ENCODE measurements around the gene ALDH1A3.

Gene ALDH1A3

DNA sequence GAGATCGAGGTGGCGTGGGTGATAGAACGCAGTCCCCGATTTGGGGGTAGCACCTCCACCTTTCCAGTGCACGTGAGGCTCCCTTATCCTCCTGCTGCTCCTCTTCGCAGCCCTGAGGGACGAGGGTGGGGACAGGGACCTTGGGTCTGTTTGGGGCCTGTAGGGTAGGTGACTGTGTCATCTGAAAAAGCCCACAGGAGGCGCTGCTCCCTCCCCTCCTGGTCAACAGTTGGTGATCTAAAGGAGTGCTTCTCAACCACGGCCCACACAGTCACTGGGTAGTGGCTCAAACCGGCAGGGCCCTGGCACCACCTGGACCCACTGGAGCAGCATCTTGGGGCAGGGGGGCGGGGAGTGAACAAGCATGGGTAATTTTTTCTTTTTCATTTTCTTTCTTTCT is 46.6 kb downstream of the ALDH1A3 start:
- DNase-seq (ENCODE audit: low read depth), result no peak

DNA sequence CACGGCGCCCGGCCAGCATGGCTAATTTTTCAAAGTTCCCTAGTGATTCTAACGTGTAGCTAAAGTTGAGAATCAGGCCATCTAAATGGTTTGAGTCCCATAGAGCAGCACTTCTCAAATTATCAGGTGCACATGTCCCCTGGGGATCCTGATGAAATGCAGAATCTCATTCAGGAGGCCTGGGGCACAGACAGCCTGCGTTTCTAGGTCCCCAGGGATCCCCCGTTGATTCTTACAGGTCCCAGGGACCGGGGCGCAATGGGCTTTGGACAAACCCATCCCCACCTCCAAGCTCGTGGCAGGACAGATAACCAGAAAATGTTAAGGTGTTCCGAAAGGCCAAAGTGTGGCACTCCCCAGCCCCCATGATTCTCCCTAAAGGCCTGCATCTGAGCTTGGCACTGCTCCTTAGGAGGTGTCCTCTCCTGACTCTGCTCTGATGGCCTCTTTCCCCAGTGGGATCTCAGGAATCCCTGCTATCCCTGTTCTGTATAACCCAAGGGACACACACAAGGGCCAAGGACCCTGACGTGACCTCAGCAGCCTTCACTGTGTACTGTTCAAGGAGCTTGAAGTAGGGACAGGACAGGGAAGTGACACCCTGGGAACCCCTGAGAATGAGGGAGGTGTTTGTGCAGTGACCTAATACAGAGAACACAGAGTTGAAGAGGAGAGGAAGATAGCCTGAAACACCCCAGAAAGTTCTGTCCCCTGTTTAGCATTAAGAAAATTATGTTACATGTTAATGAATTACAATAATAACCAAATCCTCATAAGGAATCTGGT is 47.5 kb downstream of the ALDH1A3 start:
- DNase-seq (ENCODE audit: low read depth), result no peak

DNA sequence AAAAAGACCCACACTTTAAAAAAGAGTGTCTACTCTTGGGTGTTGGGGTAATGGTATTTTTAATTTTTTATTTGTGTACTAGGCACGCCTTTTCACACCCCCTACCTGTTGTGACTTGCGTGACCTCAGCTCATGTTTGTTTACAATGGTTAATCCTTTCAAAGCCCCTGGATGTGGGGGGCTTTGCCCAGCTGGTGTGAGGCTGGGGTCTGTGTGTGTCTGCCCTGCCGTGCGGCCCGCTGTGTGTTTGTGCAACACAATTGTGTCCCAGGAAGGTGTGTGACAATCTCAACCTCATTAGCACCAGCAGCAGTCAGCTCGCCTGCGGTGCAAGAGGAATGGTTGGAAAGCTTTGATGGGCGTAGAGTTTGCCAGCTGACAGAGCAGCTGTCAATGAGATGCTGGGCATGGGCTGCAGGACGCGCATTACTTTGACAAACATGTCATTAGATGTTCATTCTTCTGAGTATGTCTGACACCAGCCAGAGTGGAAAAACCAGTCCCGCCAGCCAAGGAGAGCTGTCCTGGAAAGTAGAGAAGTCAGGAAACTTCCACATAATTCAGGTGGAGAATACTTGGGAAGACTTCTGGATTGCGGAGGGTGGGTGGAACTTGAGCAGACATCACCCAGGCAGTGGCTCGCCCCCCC is 49.1 kb downstream of the ALDH1A3 start:
- no peak for DNase-seq (ENCODE audit: low read depth)

DNA sequence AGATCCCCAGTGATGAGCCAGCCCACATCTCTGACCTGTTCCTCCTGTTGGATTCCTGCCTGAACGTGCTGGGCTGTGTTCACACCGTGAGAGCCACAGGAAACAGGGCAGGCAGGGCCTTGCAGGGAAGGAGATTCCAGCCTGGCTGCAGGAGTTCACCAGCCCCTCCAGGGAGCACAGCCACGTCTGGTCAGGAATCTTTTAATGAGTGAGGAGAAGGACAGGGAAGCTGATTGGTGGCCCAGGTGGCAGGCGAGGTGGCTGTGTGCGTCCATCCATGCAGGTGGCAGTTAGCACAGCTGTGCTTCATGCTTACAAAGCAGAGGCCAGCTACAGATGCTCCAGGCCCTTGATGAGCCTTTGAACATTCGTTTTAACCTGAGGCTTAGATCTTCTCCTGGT is 50.0 kb downstream of the ALDH1A3 start:
- DNase-seq (ENCODE audit: low read depth), result no peak

DNA sequence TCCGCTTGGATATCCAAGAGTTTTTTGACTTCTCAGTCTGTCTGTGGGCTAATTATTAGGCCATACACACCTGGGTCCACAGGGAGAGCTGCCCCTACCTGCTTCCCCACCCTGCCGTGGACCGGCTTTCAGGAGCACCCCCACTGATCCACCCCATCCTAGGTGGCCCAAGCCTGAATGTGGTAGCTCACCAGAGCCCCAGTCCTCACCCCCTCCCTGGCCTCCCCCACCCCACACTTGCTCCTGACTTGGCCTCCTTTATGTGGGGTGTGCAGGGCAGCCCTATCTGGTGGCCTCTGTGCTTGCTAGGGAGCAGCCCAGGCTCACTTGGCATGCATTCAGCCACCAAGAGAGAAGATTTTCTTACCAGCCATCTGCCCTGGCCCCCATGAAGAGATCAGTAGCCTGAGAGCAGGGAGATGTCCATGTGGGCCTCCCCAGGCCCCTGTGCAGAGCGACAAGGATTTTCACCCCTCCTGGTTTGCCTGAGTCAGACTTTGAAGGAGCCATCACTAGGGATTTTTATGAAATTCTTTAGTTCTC is 50.7 kb downstream of the ALDH1A3 start:
- DNase-seq (ENCODE audit: low read depth), result no peak

DNA sequence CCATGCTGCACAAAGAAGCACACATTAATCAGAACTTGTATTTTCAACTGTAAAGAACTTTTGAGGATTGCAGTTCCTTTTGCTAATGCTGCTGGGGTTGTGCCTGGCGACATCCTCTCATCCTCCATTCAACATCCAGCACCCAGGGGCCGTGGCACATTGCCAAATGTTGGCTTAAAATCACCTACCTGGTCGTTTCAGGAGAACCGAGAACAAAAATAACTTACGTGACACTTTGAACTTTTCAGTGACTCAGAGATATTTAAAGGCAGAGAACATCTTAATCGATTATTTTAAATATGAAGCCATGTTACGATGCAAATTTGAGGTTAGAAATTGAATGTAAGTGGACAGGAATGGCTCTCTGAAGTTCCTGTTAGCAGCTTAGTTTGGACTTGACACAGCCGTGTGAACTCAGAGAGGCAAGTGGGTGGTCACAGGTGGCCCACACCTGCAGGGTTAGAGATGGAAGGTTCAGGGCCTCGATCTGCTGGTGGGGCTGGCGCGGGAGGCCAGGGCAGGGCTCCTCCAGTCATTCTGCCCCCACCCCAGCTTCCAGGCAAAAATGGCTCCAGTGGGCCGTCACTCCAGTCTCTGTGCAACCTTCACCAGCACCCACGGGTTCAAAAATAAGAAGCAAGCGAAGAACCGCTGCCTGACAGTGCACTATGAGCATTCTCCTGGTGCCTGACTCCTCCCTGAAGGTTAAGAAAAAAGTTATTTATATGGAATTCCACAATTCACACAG is 51.7 kb downstream of the ALDH1A3 start:
- no peak for DNase-seq (ENCODE audit: low read depth)

DNA sequence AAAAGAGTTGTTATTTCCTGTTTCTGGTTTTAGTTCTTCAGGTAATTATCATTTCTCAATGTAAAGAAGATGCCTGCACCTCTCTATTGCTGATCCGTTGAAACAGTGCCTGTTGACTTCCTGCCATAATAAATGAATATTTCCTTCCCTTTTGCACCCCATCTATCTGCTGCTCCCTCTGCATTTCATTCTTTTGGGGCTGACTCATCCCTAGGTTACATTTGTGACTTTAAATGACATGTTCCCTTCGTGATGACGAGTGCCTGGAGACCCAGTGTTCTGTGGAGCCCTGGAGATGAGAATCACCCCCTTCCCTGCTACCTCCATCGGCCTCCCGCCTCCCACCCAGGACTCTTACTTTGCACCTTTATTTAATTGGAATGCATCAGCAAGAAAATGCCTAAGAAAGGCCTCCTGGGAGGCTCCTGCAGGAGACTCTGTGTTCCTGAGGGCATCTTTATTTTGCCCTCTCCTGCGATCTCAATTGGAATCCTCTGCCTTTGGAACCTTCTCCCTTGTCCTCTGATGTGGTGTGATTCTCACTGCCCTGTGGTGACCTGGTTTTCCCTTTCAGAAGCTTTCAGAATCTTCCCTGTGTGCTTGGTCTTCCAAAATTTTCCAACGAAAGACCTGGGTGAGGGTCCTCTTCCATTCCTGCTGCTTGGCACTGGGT is 53.2 kb downstream of the ALDH1A3 start:
- no peak for DNase-seq (ENCODE audit: low read depth)

DNA sequence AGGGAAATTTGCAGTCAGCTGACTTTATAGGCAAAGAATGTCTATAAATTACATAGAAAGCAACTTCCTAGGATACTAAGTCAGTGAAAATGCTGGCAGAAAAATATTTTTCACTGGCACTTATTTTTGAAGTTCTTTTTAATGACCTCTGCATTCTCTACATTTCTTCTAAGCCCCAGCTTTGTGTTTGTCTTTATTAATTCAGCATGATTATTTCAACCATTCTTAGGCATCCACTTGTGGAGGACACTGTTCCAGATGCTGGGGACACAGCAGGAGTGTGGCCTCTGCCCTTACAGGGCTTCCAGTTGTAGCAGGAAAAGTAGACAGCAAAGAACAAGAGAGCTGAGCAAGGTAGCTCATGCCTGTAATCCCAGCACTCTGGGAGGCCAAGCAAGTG is 54.5 kb downstream of the ALDH1A3 start:
- DNase-seq (ENCODE audit: low read depth), result no peak

DNA sequence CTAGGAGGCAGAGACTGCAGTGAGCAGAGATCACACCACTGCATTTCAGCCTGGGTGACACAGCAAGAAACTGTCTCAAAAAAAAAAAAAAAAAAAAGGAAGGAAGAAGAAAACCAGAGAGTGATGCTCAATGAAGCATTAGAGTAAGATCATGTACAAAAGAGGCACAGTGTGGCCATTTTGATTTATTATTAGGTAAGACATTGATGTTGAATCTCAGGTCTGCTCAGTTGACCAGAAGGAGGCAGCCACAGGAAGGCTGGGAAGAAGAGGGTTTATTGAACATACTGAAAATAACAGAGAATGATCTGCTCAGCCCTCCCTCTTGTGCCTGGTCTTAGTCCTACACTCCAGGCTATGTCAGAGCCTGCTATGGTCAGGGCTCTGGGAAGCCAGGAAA is 55.1 kb downstream of the ALDH1A3 start:
- no peak for DNase-seq (ENCODE audit: low read depth)

DNA sequence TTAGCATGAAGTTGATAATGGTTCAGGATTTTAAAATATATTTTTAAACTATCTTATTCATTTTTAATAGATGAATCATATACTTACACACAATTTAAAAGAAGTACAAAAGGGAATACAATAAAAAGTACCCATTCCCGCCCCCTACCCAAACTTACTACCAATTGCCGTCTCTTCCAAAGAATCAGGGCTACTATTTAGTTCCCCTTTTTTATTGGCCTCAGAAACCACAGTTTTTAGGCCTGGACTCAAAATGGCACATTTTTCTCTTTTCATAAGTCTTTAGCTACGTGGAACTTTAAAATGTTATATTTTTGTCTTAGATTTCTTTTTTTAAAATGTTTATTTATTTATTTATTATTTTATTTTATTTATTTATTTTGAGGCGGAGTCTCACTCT is 57.5 kb downstream of the ALDH1A3 start:
- no peak for DNase-seq (ENCODE audit: low read depth)

DNA sequence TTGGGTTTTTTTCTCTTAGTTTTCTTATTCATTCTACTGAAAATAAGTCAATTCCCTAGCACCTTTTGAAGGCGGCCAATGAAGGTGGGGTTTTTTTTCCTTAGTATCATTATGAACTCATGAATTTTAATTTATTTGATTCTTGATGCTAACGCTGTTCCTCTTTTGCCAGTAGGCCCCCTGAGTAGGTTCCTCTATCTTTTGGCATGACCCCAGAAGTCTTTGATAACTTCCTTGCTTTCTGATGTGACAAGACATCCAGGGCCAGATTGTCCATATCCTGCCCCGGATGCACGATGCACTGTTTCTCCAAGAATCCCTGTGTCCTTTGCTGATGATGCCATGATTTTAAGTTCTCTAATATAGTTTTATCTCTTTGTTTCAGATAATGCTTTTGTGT is 60.2 kb downstream of the ALDH1A3 start:
- no peak for DNase-seq (ENCODE audit: low read depth)

DNA sequence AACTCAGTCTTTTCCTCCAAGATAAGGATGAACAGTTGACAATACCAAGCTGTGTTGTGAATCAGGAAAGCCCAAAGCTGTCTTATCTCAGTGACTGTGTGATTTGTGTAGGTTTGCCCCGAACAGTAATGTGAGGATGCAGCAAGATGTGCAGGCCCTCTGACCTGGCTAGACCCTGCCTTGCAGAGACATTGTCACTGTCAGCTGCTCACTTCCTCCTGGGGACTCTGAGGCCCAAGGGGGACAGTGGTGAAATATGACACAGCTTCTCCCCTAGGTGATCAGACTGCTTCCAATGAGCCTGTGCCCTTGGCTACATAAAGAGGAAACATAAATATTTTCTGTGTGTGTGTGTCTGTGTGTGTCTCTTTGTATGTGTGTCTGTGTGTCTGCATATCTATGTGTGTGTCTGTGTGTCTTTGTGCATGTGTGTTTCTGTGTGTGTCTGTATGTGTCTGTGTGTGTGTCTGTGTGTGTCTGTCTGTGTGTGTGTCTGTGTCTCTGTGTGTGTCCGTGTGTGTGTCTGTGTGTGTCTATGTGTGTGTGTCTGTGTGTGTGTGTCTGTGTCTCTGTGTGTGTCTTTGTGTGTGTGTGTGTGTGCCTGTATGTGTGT is 61.2 kb downstream of the ALDH1A3 start:
- no peak for DNase-seq (ENCODE audit: low read depth)

DNA sequence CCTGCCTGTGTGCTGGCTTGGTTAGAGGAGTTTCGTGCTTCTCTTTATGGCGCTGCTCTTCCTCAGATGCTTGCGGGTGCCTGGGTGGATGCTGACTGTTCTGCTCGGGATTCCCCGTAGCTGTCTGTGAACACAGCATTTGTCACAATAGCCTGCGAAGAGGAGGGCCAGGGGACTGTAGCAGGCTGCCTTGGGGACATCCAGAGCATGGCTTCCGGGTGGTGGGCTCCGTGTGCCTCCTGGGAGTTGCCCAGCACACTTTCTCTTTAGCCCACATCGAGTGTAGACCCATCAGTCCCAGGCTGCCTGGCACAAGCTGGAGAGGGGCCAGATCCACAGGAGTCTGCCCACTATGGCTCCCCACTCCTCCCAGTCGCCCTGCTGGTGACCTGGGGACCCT is 61.9 kb downstream of the ALDH1A3 start:
- DNase-seq (ENCODE audit: low read depth), result no peak

DNA sequence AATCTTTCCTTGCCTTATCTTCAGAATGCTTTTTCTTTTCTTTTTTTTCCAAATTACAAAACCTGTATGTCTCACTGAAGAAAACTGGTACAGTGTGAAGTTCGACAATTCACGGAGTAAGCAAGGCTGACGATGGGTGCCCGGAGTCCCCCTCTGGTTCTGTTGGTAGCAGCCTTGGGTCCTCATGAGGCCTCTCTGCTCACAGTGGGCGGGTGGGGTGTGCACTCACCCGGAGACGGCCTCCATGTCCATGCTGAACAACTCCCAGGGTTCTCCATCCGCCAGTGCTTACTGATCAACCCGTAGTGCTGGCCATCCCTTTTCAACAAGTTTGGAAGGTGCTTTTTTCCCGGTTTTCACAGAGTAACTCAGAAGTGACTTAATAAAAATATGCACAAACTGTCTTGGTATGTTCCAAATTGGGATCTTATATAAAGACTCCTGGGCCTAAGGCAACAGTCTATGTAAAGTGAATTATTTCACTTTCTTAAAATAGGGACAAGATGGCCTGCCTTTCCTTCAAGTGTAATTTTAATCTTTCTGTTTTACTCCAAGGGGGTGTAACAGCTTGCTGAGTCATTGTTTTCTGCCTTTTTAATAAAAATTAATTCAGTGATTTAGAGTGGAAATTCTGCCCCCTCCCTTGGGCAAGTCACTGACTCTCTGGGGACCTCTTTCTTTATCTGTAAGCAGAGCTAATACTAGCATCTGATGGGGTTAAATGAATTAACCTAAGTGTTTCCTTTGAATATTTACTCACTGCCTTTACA is 63.2 kb downstream of the ALDH1A3 start:
- DNase-seq (ENCODE audit: low read depth), result no peak

DNA sequence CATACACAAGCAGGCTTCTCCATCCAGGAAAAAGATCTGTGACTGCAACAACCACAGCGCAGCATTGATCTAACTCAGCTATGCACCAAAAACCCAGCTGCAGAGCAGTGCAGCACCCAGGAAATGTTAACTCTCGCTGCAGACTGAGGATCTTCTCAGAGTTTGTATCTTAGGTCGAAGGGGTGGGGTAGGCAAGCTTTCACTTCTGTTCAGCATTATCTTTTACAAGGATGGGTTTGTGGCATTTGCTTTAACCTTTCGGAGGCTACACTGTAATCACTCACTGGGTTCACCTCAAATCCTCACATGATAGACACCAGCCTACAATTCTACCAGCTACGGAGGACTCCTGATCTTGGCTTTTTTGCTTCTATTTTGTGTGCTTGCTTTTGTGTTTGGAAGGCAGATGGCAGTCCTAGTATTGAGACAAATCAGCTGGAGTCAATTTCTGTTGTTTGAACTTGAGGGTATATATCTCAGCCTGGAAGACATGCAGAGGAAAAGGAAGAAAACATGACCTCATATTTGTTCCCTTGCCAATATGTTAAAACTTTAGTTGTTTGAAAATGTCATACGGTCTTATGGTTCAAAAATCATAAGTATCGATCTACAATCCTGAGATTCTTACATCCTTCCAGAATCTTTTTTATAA is 64.7 kb downstream of the ALDH1A3 start:
- DNase-seq (ENCODE audit: low read depth), result no peak

DNA sequence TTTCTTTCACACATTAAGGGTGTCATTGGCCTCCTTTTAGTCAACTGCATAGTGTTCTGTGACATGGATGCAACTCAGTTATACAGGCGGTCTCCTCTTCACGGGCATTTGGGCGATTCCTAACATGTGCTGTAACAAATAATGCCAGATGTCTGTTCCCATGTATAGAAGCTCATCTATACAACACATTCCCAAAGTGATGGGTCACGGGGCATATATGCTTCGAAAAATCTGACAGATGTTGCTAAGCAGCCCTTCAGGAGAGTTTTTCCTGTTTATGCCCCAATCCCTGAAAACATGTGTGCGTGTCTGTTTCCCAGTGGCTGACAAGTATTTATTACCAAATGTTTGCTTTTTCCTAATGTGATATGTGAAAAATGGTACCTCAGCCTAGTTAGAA is 65.4 kb downstream of the ALDH1A3 start:
- no peak for DNase-seq (ENCODE audit: low read depth)

DNA sequence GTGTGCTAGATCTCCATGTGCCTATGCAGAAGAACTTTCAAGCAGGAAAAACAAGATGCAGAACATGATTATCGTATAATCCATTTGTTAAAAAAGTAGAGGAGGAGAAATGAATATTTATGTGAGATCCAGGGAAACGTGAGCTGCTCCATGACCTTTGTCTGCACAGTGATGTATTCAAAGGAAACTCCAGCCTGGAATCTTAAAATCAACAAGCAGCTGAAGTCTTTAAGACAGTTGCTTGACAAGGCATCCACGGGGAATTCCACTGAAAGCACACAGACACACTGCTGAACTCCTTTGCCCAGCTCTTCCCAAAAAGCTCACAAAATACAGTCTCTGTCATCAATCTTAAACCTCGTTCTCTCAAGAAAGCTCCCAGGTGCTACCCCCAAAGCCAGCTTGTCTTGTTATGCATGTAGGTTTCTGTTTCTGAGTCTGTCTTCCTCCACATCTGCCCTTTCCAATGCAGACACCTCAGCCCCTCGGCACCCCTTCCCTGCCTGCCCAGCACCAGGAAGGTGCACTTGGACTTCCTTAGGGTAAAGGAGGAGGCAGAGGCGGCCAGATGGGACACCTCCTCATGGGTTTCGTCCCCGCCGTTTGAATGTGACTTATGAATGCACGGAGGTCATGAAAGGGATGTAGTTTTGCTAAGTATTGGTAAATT is 68.3 kb downstream of the ALDH1A3 start:
- no peak for DNase-seq (ENCODE audit: low read depth)

DNA sequence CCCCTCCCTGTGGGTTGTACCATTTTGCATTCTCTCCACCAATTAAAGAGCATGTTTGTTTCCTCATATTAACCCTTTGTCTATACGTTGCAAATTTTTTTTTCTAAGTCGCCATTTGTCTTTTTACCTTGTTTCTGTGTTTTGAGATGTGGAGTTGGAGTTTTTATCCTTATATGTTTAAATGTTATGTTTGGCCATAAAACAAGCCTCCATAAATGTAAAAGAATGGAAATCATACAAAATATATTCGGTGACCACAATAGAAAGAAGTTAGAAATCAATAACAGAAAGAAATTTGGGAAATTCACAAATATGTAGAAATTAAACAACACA is 68.8 kb downstream of the ALDH1A3 start:
- DNase-seq (ENCODE audit: low read depth), result no peak

DNA sequence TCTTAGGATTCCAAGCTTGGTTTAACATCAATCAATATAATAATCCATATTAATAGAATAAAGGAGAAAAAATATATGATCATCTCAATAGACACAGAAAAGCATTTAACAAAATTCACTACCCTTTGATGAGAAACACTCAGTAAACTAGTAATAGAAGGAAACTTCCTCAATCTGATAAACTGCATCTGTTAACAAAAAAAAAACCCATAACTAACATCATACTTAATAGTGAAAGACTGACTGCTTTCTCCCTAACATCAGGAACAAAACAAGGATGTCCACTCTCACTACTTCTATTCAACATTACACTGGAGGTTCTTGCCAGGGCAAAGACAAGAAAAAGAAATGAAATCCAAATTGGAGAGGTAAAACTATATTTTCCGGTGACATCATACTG is 70.1 kb downstream of the ALDH1A3 start:
- no peak for DNase-seq (ENCODE audit: low read depth)

DNA sequence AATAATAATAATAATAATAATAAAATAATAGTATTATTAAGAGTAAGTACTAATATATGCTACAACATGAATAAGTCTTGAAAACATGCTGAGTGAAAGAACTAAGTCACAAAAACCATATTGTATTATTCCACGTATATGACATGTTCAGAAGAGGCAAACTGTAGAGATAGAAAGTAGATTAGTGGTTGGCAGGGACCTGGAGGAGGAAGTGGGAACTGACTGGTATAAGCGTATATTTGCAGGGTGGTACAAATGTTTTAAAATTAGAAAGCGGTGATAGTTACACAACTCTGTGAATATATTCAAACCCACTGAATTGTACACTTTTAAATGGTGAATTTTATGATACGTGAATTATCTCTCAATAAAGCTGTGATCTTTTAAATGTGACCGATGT is 72.3 kb downstream of the ALDH1A3 start:
- DNase-seq (ENCODE audit: low read depth), result no peak
